D721Med (cell line): Measurements from ENCODE around the gene USP8.
"Not testable (repeated sequence)": the region's sequence is repeated elsewhere in the genome, so short reads cannot be mapped to it uniquely, and the experiment has no call there.

Experiments used
- DNase-seq: peaks from one replicate; pipeline ENCODE4 v3.0.0; 2011; ENCODE audit warnings: low spot score; ENCODE audit not compliant: insufficient read length
- FAIRE-seq: peaks from 2 replicates; lab custom pipeline; 2011; peaks lifted over from hg19 to GRCh38; lab: Jason Lieb, UNC
- TF ChIP-seq, protein P1 (sequence below): IDR thresholded peaks from 2 replicates; pipeline ENCODE4 v1.5.1; 2012; ENCODE audit warnings: mild to moderate bottlenecking, control low read depth; ENCODE audit not compliant: insufficient read depth; ENCODE audit errors: missing control alignments

Gene USP8

DNA sequence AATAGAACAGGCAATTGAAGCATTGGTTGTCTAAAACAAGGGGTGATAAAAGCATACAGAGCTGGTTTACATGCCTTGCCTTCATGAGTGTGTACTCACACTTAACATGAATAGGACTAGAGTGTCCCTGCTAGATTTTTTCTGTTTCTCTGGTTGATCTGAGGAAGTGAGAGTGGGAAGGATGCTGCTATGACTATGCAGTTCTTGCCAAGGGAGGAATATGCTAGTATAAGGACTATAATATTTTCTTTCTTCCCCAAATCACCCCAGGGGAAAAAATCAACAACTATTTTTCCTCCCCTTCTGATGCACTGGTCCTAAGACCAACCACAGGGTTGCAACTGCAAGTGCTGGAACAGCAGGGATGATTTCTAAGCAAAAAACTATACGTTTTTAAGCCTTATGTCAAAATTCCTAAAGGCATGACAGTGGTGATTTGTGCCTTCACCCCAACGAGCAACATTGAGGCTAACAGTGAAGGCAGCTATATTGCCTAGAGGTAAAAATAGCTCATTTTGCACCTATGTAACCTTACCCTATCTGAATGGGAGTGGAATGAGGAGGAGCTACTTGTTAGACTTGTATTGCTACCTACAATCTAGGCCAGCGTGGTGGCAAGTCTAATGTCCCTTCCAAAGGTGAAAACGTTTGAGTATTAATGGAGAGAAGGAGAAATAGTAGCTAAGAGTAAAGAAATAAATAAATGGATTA is 33.5 kb upstream of the USP8 start:
- FAIRE-seq (no peak), DNase-seq (no peak)
- TF ChIP-seq, protein P1, sequence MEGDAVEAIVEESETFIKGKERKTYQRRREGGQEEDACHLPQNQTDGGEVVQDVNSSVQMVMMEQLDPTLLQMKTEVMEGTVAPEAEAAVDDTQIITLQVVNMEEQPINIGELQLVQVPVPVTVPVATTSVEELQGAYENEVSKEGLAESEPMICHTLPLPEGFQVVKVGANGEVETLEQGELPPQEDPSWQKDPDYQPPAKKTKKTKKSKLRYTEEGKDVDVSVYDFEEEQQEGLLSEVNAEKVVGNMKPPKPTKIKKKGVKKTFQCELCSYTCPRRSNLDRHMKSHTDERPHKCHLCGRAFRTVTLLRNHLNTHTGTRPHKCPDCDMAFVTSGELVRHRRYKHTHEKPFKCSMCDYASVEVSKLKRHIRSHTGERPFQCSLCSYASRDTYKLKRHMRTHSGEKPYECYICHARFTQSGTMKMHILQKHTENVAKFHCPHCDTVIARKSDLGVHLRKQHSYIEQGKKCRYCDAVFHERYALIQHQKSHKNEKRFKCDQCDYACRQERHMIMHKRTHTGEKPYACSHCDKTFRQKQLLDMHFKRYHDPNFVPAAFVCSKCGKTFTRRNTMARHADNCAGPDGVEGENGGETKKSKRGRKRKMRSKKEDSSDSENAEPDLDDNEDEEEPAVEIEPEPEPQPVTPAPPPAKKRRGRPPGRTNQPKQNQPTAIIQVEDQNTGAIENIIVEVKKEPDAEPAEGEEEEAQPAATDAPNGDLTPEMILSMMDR = no peak

DNA sequence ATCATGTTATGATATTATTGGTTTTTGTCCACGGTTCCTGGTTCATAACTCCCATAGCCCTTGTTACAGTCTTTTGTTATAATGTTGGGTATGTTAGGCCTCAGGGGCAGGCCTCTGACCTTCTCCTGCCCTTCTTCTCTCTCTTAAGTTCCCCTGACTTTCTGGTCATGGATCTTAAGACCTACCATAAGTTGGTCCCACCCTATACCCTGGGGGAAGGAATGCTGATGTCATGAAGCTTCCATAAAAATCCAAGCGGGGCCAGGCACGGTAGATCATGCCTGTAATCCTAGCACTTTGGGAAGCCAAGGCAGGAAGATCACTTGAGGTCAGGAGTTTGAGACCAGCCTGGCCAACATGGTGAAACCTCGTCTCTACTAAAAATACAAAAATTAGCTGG is 32.6 kb upstream of the USP8 start:
- FAIRE-seq, DNase-seq: not testable (repeated sequence)

DNA sequence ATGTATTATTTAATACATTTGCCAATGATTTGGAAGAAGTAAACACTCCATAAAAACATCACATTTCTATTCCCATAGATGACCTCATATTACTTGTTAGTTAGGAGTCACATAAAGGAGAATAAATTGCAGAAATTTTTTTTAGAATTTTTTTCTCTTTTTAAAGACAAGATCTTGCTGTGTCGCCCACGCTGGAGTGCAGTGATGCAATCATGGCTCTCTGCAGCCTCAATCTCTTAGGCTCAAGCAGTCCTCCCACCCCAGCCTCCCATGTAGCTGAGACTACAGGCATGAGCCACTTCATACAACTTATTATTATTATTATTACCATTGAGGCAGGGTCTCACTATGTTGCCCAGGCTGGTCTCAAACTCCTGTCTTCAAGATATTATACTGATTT is 12.3 kb upstream of the USP8 start:
- TF ChIP-seq, protein P1 = no peak
- no peak for DNase-seq
- FAIRE-seq = no peak

DNA sequence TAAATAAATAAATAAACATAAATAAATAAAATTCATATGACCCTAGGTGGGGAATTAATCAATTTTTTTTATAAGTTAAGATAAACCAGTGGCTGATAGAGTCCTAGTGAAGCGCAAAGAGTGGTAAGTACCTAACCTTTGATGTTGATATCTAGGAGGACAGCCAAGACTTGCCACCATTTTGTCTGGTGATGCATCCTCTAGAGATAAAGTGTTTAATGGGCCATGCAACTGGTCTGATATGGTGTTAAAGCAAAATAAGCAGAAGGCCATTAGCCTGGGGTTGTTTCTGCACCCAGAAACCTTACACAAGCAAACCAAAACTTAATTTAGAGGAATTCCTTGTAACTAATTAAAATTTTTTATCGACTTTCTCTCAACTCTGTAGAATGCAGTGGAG is 9.6 kb upstream of the USP8 start:
- no peak for DNase-seq
- FAIRE-seq = no peak
- TF ChIP-seq, protein P1 = no peak

DNA sequence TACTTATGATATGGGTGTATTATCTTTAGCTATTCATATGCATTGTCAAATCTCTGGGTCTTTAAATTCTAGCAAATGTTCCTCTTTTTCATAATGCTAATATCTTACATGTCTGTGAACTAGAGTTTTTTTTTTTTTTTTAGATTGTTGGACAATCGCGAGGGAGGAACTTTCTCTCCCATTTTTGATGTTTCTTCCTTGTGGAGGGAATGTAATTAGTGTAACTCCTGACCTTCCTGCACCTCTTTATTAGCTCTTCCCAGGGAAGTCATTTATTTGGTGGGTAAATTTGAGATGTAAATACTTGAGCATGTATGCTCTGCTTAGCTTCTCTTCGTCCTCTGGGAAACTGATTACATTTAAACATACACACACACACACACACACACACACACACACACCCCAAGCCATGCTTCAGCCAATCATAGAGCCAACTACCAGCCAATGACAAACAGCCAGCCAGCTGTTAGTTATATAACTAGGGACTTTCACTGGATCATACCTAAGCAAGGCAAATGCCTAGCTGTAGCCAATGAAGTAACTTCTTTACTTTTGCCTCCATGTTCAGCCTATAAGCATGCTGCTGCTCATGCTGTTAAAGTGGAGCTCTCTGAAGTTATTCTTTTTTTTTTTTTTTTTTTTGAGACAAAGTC is 8.3 kb upstream of the USP8 start:
- TF ChIP-seq, protein P1 = no peak
- FAIRE-seq (no peak), DNase-seq (no peak)

DNA sequence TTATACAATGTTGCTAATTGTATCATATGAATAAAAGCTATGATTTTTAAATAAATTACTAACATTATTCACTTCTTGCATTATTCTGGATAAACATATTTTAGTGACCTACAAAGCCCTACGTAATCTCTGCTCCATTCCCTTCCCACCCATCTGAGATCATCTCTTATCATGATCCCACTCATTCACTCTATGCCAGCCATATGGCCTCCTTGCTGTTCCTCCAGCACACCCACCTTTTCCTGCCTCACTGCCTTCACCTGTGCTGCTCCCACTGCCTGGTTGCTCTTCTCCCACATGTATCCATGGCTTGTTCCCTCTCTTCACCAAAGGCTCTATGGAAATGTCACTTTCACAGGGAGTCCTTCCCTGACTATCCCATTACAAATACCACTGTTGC is 7.3 kb upstream of the USP8 start:
- TF ChIP-seq, protein P1 = no peak
- FAIRE-seq = no peak

DNA sequence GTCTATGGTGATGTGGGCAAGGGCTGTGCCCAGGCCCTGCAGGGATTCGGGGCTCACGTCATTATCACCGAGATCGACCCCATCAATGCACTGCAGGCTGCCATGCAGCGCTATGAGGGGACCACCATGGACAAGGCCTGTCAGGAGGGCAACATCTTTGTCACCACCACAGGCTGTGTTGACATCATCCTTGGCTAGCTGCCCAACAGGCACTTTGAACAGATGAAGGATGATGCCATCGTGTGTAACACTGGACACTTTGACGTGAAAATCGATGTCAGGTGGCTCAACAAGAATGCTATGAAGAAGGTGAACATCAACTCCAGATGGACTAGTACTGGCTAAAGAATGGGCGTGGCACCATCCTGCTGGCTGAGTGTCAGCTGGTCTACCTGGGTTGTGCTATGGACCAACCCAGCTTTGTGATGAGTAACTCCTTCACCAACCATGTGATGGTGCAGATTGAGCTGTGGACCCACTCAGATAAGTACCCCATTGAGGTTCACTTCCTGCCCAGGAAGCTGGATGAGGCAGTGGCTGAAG is 6.1 kb upstream of the USP8 start:
- DNase-seq = no peak

More for the DNA sequence above, 7.3 kb upstream of the USP8 start:
- DNase-seq = no peak

More for the DNA sequence above, 6.1 kb upstream of the USP8 start:
- TF ChIP-seq, protein P1 = no peak
- no peak for FAIRE-seq
